Naive B cell (primary cell): ENCODE measurements around the gene GPR62. TPM values are rescaled to one million over a fixed set of nuclear protein-coding genes. Genes with fewer than 3 reads are reported as not detected.
"Not testable (repeated sequence)": the region's sequence is repeated elsewhere in the genome, so short reads cannot be mapped to it uniquely, and the experiment has no call there.

Experiments
- ATAC-seq, 2 donors: fragments of 150-1000 bp; cut with Tn5 transposase; 2 replicates each; pipeline ENCODE4 v1.10.0; 2021; ENCODE audit warnings: low read depth in 2 of 2, mild to moderate bottlenecking in 2 of 2, moderate library complexity in 2 of 2
- DNase-seq: peaks from one replicate; pipeline ENCODE4 v3.0.0; 2022
- H3K27ac Mint-ChIP-seq, 6 donors: one replicate each; pipeline ENCODE4 v1.8.0; 2020 to 2022; ENCODE audit warnings: mild to moderate bottlenecking in 6 of 6, mixed read lengths in 6 of 6, moderate library complexity in 5 of 6, inconsistent platforms in 2 of 6
- H3K27me3 Mint-ChIP-seq, 3 donors: one replicate each; pipeline ENCODE4 v1.8.0; 2021 to 2022; ENCODE audit warnings: mixed read lengths in 3 of 3, mild to moderate bottlenecking in 1 of 3
- H3K36me3 Mint-ChIP-seq, 2 donors: one replicate each; pipeline ENCODE4 v1.8.0; 2020 to 2022; ENCODE audit warnings: mixed read lengths in 2 of 2, inconsistent platforms in 1 of 2, mild to moderate bottlenecking in 1 of 2
- H3K4me1 Mint-ChIP-seq, 3 donors: one replicate each; pipeline ENCODE4 v1.8.0; 2020 to 2022; ENCODE audit warnings: mixed read lengths in 3 of 3, inconsistent platforms in 1 of 3, mild to moderate bottlenecking in 1 of 3, moderate library complexity in 1 of 3
- H3K4me3 Mint-ChIP-seq, 8 donors: one replicate each; pipeline ENCODE4 v1.8.0; 2020 to 2022; ENCODE audit warnings: mild to moderate bottlenecking in 8 of 8, mixed read lengths in 8 of 8, moderate library complexity in 8 of 8, inconsistent platforms in 2 of 8
- H3K9me3 Mint-ChIP-seq, 7 donors: one replicate each; pipeline ENCODE4 v1.8.0; 2020 to 2022; ENCODE audit warnings: mixed read lengths in 7 of 7, mild to moderate bottlenecking in 5 of 7, inconsistent platforms in 2 of 7, moderate library complexity in 1 of 7
- polyA plus RNA-seq, 6 donors: library from polyadenylated mRNA; unstranded; fragments of 300-500 nt; fragmentation: Illumina TruSeq; gene quantifications; one replicate each; pipeline ENCODE4 v1.2.3, GENCODE V29; 2021; ENCODE audit warnings: low read depth in 6 of 6

Gene GPR62, protein sequence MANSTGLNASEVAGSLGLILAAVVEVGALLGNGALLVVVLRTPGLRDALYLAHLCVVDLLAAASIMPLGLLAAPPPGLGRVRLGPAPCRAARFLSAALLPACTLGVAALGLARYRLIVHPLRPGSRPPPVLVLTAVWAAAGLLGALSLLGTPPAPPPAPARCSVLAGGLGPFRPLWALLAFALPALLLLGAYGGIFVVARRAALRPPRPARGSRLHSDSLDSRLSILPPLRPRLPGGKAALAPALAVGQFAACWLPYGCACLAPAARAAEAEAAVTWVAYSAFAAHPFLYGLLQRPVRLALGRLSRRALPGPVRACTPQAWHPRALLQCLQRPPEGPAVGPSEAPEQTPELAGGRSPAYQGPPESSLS
- not detected for polyA plus RNA-seq

DNA sequence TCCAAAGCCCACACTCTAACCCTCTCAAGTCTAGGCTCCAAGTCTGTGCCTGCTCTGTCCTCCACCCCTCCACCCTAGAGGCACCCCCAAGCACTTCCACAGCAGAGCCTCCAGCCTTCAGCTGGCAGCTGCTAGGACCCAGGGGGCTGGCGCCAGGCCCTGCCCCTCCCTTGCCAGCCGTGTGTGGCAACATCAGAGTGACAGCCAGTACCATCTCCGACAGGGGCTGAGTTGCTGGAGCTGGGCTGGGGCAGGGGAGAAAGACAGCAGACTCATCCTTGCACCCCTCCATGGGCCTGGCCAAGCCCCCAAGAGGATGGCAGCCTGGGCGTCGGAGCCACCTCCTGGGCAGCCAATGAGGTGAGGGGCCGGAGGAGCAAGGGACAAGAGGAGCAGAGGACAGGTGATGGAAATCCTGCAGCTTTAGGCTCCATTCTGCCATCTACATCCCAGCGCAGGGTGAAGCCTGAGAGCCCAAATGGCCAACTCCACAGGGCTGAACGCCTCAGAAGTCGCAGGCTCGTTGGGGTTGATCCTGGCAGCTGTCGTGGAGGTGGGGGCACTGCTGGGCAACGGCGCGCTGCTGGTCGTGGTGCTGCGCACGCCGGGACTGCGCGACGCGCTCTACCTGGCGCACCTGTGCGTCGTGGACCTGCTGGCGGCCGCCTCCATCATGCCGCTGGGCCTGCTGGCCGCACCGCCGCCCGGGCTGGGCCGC is at the start of gene GPR62:
Gene GPR62, plus strand, starts transcription at position 207 of the 718 bp plus-strand sequence. Its CDS starts 272 bp downstream, at position 479.
- peak within 1 kb of the TSS in 7 of 8 donors; percentile 41 to 82 (median 66) for H3K4me3 Mint-ChIP-seq
- no peak for DNase-seq
- no peak for ATAC-seq
- H3K36me3 Mint-ChIP-seq = peaks cover 0 to 8% of the 10 kb centered on the region in 2 donors
- H3K9me3 Mint-ChIP-seq = no peaks in the 10 kb centered on the region
- H3K27ac Mint-ChIP-seq = peak within 1 kb of the TSS in 1 of 6 donors; percentile 75
- H3K4me1 Mint-ChIP-seq = peaks cover 4% of the 10 kb centered on the region in 3 donors
- H3K27me3 Mint-ChIP-seq = peaks cover 18 to 34% (median 26%) of the 10 kb centered on the region in 3 donors

DNA sequence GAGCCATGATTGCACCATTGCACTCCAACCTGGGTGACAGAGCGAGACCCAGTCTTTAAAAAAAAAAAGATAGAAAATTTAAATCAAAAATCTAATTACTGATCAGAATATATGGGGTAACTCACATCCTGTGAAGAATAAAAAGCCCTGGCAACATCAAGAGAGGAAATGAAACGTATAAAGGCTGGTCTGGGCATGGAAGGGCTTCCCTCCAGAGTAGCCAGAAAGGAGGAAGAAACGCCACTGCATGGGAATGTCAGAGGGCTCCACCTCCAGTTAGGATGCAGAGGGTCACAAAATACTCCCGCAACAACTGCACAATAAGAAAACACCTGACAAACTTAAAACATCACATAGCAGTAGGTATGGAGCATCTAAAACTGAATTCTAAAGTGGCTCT is 47.2 kb upstream of the GPR62 start:
- Mint-ChIP-seq H3K27me3 (peaks cover 14 to 56% (median 46%) of the 10 kb centered on the region in 3 donors), H3K9me3 (peaks cover 14 to 46% (median 31%) of the 10 kb centered on the region in 7 donors), H3K4me3 (no peak overlapping the region), H3K4me1 (no peaks in the 10 kb centered on the region), H3K36me3 (peaks cover 13 to 43% of the 10 kb centered on the region in 2 donors), H3K27ac (peak overlapping the region in 1 of 6 donors; percentile 37)
- ATAC-seq (no peak), DNase-seq (no peak)

DNA sequence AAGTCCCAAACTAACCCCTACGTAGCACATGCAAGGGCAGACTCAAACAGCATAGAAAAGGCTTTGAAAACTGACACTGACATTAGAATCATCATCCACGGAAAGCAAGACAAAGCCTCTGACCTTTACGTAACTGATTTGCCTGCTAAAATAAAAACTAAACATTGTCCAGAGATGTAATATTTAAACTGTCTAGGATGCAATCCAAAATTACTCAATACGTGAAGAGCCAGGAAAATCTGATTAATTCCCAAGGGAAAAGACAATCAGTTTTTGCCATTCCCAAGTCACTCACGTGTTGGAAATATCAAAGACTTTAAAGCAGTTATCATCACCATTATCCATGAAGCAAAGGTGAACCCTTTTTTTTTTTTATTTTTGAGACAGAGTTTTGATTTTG is 38.8 kb upstream of the GPR62 start:
- DNase-seq (no peak), ATAC-seq (no peak)
- Mint-ChIP-seq H3K36me3 (no peaks in the 10 kb centered on the region), H3K27me3 (peaks cover 15 to 18% (median 18%) of the 10 kb centered on the region in 3 donors), H3K9me3 (no peaks in the 10 kb centered on the region), H3K4me3 (no peak overlapping the region), H3K4me1 (no peaks in the 10 kb centered on the region), H3K27ac (peak overlapping the region in 1 of 6 donors; percentile 15)

DNA sequence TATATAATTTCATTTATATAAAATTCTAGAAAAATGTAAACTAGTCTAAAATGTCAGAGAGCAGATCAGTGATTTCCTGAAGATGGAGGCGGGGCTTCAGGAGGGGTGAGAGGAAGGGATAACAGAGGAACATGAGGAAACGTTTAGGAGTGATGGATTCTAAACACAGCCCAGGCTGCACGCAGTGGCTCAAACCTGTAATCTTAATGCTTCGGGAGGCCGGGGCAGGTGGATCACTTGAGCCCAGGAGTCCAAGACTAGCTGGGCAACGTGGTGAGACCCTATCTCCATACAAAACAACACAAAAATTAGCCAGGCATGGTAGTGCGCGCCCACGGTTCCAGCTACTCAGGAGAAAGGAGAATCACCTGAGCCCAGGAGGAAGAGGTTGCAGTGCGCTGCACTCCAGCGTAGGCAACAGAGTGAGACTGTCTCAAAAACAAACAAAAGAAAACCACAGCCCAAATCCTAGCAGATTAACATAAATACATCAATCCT is 34.1 kb upstream of the GPR62 start:
- Mint-ChIP-seq H3K9me3 (no peaks in the 10 kb centered on the region), H3K27me3 (peaks cover 11 to 25% (median 25%) of the 10 kb centered on the region in 3 donors), H3K4me1 (no peaks in the 10 kb centered on the region), H3K27ac (no peak overlapping the region), H3K36me3 (no peaks in the 10 kb centered on the region), H3K4me3 (no peak overlapping the region)
- DNase-seq (no peak), ATAC-seq (no peak)

DNA sequence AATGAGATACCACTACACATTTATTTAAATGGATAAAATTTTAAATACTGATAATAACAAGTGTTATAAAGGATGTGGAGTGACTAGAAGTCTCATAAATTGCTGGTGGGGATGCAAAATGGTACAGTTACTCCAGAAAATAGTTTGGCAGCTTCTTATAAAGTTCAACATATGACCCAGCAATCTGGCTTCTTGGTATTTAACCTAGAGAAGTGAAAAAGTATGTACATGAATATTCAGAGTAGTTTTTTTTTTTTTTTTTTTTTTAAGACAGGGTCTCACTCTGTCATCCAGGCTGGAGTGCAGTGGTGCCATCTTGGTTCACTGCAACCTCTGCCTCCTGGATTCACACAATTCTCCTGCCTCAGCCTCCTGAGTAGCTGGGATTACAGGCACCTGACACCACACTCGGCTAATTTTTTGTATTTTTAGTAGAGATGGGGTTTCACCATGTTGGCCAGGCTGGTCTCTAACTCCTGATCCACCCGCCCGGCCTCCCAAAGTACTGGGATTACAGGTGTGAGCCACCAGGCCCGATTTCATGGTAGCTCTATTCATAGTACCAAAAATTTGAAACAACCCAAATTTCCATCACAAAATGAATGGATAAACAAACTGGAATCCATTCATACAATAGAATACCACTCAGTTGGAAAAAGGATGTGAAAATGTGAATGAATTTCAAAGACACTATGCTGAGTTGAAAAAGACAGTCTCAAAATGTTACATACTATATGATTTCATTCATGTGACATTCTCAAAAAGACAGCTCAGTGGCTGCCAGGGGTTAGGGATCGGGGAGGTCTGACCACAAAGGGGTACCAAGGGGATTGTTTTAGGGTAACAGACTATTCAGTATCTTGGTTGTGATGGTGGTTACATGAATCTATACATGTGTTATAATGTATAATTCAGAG is 27.9 kb upstream of the GPR62 start:
- ATAC-seq (no peak), DNase-seq (no peak)
- no peaks in the 10 kb centered on the region for H3K36me3 Mint-ChIP-seq
- peaks cover 0 to 5% (median 0%) of the 10 kb centered on the region in 3 donors for H3K4me1 Mint-ChIP-seq
- peak overlapping the region in 1 of 6 donors; percentile 51 for H3K27ac Mint-ChIP-seq
- no peak overlapping the region for H3K4me3 Mint-ChIP-seq
- H3K27me3 Mint-ChIP-seq = peaks cover 0 to 4% (median 2%) of the 10 kb centered on the region in 3 donors
- H3K9me3 Mint-ChIP-seq = no peaks in the 10 kb centered on the region

DNA sequence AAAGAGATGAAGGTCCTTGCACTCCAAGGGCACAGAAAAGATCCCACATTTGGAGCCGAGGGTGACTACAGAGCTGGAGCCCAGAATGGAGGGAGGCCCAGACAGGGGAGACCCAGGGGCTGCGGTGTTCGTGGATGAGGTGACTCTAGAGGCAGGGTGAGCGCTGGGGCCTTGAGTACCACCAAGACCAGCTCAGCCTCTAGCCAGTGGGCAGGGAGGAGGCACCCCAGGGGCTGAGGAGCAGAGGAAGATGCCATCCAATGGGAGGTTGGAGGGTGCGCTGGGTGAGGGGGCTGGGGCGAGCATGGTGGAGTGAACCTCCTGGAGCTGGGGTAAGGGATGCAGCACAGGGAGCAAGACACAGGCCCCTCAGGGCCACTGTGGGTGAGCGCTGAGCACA is 26.7 kb upstream of the GPR62 start:
- Mint-ChIP-seq H3K27me3 (no peaks in the 10 kb centered on the region), H3K36me3 (peaks cover 0 to 3% of the 10 kb centered on the region in 2 donors), H3K27ac (no peak overlapping the region), H3K9me3 (no peaks in the 10 kb centered on the region), H3K4me3 (no peak overlapping the region), H3K4me1 (peaks cover 0 to 5% (median 0%) of the 10 kb centered on the region in 3 donors)
- DNase-seq (no peak), ATAC-seq (no peak)

DNA sequence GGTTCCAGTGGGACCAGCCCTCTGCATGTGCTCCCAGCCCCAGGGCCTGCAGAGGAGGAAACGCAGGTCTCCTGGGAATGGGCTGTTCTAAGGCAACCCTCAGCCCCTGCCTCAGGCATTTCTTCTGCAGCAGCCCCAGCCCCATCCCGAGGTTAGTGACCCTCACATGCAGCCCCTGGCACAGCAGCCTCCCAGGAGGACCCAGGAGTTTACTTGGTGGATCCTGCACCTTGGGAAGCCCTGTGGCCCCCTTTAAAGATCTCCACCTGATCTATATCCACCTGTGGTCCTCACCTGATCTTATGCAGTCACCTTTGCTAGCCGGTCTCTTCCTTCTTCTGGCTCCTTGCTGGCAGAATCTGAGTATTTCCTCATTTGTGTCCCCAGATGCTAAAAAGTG is 26.2 kb upstream of the GPR62 start:
- not testable (repeated sequence) for H3K27ac Mint-ChIP-seq, H3K36me3 Mint-ChIP-seq

DNA sequence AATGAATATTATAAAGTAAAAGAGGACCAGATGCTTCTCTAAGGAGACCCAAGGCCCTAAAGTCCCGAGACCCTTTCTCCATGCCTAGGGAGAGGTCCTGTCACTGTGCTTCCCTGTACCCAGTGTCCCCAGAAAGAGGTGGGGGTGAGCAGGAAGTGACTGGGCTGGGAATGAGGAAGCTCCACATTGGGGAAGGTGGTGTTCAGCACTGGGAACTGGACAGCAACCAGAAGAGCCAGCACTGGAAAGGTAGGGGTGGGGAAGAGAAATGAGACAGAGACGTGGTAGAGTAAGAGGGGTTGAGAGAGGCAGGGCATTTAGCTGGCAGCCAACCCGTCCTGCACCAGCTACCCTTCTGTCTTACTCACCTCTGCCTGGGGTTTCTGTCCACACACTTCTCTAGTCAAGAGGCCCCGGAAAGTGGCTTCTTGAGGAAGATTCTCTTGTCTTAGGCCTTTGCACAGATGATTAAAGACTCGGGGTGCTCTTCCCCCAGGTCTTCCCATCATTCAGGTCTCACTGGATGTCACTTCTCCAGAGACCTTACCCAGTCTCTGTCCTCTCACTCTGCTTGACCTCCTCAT is 25.7 kb upstream of the GPR62 start:
- H3K36me3 Mint-ChIP-seq = peaks cover 0 to 12% of the 10 kb centered on the region in 2 donors
- no peaks in the 10 kb centered on the region for H3K27me3 Mint-ChIP-seq
- ATAC-seq = no peak
- H3K27ac Mint-ChIP-seq = no peak overlapping the region
- H3K9me3 Mint-ChIP-seq = no peaks in the 10 kb centered on the region
- no peak overlapping the region for H3K4me3 Mint-ChIP-seq
- H3K4me1 Mint-ChIP-seq = peaks cover 0 to 5% (median 0%) of the 10 kb centered on the region in 3 donors
- DNase-seq = no peak

More for the DNA sequence above, 26.2 kb upstream of the GPR62 start:
- H3K4me3 Mint-ChIP-seq, DNase-seq, H3K4me1 Mint-ChIP-seq, H3K9me3 Mint-ChIP-seq, H3K27me3 Mint-ChIP-seq, ATAC-seq: not testable (repeated sequence)

DNA sequence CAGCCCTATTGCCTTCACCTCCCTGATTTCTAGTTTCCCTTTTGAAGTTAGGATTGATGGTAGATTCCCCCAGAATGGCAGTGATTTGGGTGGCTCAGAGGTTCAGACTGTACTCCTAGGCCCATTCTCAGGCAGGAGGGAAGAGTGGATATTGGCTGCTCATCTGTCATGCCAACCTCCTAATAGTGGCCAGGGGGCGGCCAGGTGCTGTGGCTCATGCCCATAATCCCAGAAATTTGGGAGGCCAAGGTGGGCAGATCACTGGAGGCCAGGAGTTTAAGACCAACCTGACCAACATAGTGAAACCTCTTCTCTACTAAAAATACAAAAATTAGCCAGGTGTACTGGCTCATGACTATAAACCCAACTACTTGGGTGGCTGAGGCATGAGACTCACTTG is 24.7 kb upstream of the GPR62 start:
- H3K4me1 Mint-ChIP-seq = peaks cover 0 to 5% (median 0%) of the 10 kb centered on the region in 3 donors
- no peaks in the 10 kb centered on the region for H3K9me3 Mint-ChIP-seq
- ATAC-seq = no peak
- no peak overlapping the region for H3K4me3 Mint-ChIP-seq
- H3K27me3 Mint-ChIP-seq = no peaks in the 10 kb centered on the region
- peak overlapping the region in 1 of 6 donors; percentile 20 for H3K27ac Mint-ChIP-seq
- DNase-seq = no peak
- peaks cover 0 to 16% of the 10 kb centered on the region in 2 donors for H3K36me3 Mint-ChIP-seq

DNA sequence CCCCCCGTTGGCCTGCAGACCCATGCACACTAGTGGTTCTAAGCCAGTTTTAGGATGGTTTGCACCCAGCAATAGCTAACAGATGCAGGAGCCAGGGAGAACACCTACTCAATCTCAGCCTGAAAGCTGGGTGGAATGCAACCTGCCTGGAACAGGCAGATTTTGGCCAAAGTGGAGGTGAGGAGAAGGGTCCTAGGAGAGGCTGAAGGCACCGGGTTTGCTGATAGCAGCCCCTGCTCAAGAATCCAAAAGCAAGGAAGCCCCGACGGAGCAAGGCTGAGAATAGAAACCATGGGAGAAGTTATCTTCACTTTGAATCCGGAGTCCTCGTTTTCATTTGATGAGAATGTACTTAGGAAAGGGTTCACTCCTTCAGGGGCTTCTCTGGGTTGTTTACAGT is 23.4 kb upstream of the GPR62 start:
- Mint-ChIP-seq H3K9me3 (no peaks in the 10 kb centered on the region), H3K27ac (peak overlapping the region in 1 of 6 donors; percentile 84), H3K4me1 (peaks cover 0 to 5% (median 0%) of the 10 kb centered on the region in 3 donors), H3K36me3 (peaks cover 0 to 27% of the 10 kb centered on the region in 2 donors), H3K27me3 (no peaks in the 10 kb centered on the region), H3K4me3 (no peak overlapping the region)
- DNase-seq (no peak), ATAC-seq (no peak)

DNA sequence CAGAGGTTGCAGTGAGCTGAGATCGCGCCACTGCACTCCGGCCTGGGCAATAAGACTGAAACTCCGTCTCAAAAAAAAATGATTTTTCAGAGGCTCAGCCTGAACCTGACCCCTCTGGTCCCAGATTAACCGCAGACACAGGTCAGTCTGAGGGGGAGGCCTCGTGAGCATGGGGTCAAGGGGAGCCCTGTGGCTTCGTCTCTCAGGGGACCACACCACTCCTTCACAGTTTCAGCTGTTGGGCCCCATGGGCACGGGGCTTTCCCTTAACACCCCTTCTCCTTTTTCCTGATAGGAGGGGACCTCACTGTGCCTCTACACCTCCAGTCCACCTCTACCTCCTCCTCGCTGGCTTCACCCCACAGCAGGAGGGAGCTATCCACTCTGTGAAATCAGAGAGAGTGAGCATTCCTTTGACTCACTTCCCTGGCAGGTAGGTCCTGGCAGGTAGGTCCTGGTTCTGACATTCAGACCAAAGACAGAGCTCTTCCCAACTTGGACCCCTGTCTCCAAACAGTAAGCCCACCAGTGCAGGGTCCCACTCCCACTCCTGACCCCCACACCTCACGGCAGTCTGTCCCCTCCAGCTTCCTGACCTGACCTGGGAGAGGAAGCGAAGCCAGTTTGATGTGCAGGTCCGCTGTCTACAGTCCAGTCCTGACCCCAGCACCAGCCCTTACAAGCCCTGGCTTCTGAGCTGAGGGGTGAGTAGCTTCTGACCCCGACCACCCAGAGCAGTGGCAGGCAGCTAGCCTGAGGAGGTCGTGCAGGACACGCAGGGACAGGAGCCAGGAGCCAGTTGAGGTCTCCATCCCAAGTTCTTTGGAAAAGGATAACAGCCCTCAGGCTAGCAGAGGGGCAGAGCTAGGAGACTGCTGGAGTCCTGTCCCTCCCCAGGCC is 22.5 kb upstream of the GPR62 start:
- Mint-ChIP-seq H3K4me3 (peak overlapping the region in 1 of 8 donors; percentile 29), H3K36me3 (peaks cover 0 to 36% of the 10 kb centered on the region in 2 donors), H3K27ac (no peak overlapping the region)

More for the DNA sequence above, 22.5 kb upstream of the GPR62 start:
- Mint-ChIP-seq H3K27me3 (no peaks in the 10 kb centered on the region), H3K4me1 (peaks cover 0 to 5% (median 2%) of the 10 kb centered on the region in 3 donors), H3K9me3 (no peaks in the 10 kb centered on the region)
- ATAC-seq (no peak), DNase-seq (no peak)
